HepG2 (cell line): Measurements from ENCODE around the gene HELT. TPM values are rescaled to one million over a fixed set of nuclear protein-coding genes. Genes with fewer than 3 reads are reported as not detected.
A peak's percentile ranks its signal among the peaks of the same experiment; 100 is the strongest.

Experiments used
- ATAC-seq: fragments of 200-7000 bp; cut with Tn5 transposase; 3 replicates; pipeline ENCODE4 v1.9.1; 2020; ENCODE audit warnings: mild to moderate bottlenecking, moderate library complexity
- BruUV-seq: library from RNA; stranded (reverse); fragments of 400-500 nt; replicated peaks from 2 replicates; lab custom pipeline; 2021; lab: Mats Ljungman, UMichigan
- CTCF ChIA-PET: fragments of 300-600 bp; formaldehyde crosslinking; extraction: SDS; loops from one replicate; lab custom pipeline; 2021; ENCODE audit warnings: low total read pairs, inconsistent platforms, low intra/inter-chr PET ratio; lab: Yijun Ruan, JAX
- POLR2A ChIA-PET: fragments of 350-600 bp; sonication (Branson Sonifier 250); formaldehyde crosslinking; loops from one replicate; lab custom pipeline; 2020; ENCODE audit warnings: antibody characterized with exemption, inconsistent platforms; lab: Yijun Ruan, JAX
- DNase-seq: peaks from one replicate; pipeline ENCODE4 v3.0.0-alpha.2; 2015; ENCODE audit warnings: low spot score
- FAIRE-seq: peaks from 3 replicates; lab custom pipeline; 2011; peaks lifted over from hg19 to GRCh38; lab: Jason Lieb, UNC
- H2AFZ ChIP-seq: one replicate; pipeline ENCODE4 v1.6.1; 2011; ENCODE audit warnings: low read length, inconsistent platforms
- H3K27ac ChIP-seq: fragments of 300-600 bp; 3 replicates; pipeline ENCODE4 v1.8.0; 2011; ENCODE audit warnings: mixed run types, mild to moderate bottlenecking, mixed read lengths, low read length, inconsistent platforms; ENCODE audit not compliant: insufficient read depth; ENCODE audit errors: extremely low read length
- H3K27me3 ChIP-seq, 2 experiments: fragments of 200-600 bp in 1 of 2; 2 replicates in 1 of 2; 3 replicates in 1 of 2; pipeline versions ENCODE4 v1.6.0 to v1.8.0; 2011; ENCODE audit warnings: low read length in 2 of 2, mild to moderate bottlenecking in 2 of 2, moderate library complexity in 2 of 2, inconsistent platforms in 1 of 2; ENCODE audit not compliant: insufficient read depth in 2 of 2, control insufficient read depth in 1 of 2
- H3K36me3 ChIP-seq, 2 experiments: fragments of 200-600 bp in 1 of 2; replicated peaks in 1 of 2; 2 replicates in 1 of 2; 3 replicates in 1 of 2; pipeline versions ENCODE4 v1.5.1 to v1.8.0; 2011; ENCODE audit warnings: low read length in 2 of 2, inconsistent platforms in 1 of 2; ENCODE audit not compliant: insufficient read depth in 2 of 2, control insufficient read depth in 1 of 2
- H3K4me1 ChIP-seq: 2 replicates; pipeline ENCODE4 v1.5.1; 2012; ENCODE audit warnings: low read length, inconsistent platforms; ENCODE audit not compliant: insufficient read depth
- H3K4me2 ChIP-seq: 2 replicates; pipeline ENCODE4 v1.6.0; 2011; ENCODE audit warnings: low read depth, low read length, inconsistent platforms
- H3K4me3 ChIP-seq, 3 experiments: fragments of 200-600 bp in 1 of 3; sonication (generic), shearing (Covaris generic) in 1 of 3; replicated peaks in 1 of 3; 2 replicates each; pipeline ENCODE4 v1.5.1; 2011 to 2016; ENCODE audit warnings: low read length in 3 of 3, inconsistent platforms in 2 of 3, low read depth in 2 of 3, mild to moderate bottlenecking in 2 of 3, control low read depth in 1 of 3, mixed read lengths in 1 of 3; ENCODE audit not compliant: insufficient read depth in 1 of 3
- H3K79me2 ChIP-seq: one replicate; pipeline ENCODE4 v1.6.1; 2011; ENCODE audit warnings: low read length, inconsistent platforms; ENCODE audit not compliant: insufficient read depth
- H3K9ac ChIP-seq: 2 replicates; pipeline ENCODE4 v1.6.0; 2011; ENCODE audit warnings: mild to moderate bottlenecking, low read depth, low read length, inconsistent platforms; ENCODE audit not compliant: insufficient read depth
- H3K9me3 ChIP-seq: 2 replicates; pipeline ENCODE4 v1.5.1; 2012; ENCODE audit warnings: mild to moderate bottlenecking, low read length
- H4K20me1 ChIP-seq: 2 replicates; pipeline ENCODE4 v1.6.0; 2011; ENCODE audit warnings: inconsistent platforms, mild to moderate bottlenecking, low read length, moderate library complexity; ENCODE audit not compliant: insufficient read depth
- FOSL2 ChIP-seq: sonication (generic); formaldehyde crosslinking; IDR thresholded peaks from 2 replicates; pipeline ENCODE4 v1.4.0; 2020; ENCODE audit warnings: missing genetic modification reagents
- HNRNPL ChIP-seq: fragments of 200-400 bp; formaldehyde crosslinking; IDR thresholded peaks from 2 replicates; pipeline ENCODE4 v1.6.1; 2017; ENCODE audit warnings: mild to moderate bottlenecking, low read depth, low read length
- SALL1 ChIP-seq: sonication (generic); formaldehyde crosslinking; IDR thresholded peaks from 2 replicates; pipeline ENCODE4 v1.8.0; 2022; ENCODE audit warnings: mild to moderate bottlenecking, missing genetic modification reagents
- STAG1 ChIP-seq: sonication (generic); formaldehyde crosslinking; IDR thresholded peaks from 2 replicates; pipeline ENCODE4 v1.4.0; 2020; ENCODE audit warnings: missing genetic modification reagents
- TCF7 ChIP-seq: sonication (generic); IDR thresholded peaks from 2 replicates; pipeline ENCODE4 v1.6.1; 2016; ENCODE audit warnings: antibody characterized with exemption, low read depth
- ZNF12 ChIP-seq: sonication (generic); formaldehyde crosslinking; IDR thresholded peaks from 2 replicates; pipeline ENCODE4 v1.5.0; 2020; ENCODE audit warnings: missing genetic modification reagents
- ZNF280B ChIP-seq: sonication (generic); formaldehyde crosslinking; IDR thresholded peaks from 2 replicates; pipeline ENCODE4 v1.5.0; 2020; ENCODE audit warnings: missing genetic modification reagents, mild to moderate bottlenecking, borderline replicate concordance
- ZNF367 ChIP-seq: sonication (generic); formaldehyde crosslinking; IDR thresholded peaks from 2 replicates; pipeline ENCODE4 v1.4.0; 2020; ENCODE audit warnings: missing genetic modification reagents, borderline replicate concordance
- ZNF501 ChIP-seq: sonication (generic); formaldehyde crosslinking; IDR thresholded peaks from 2 replicates; pipeline ENCODE4 v1.5.1; 2020; ENCODE audit warnings: mild to moderate bottlenecking, moderate library complexity, missing genetic modification reagents
- whole genome bisulfite sequencing: methylation state at CpG from one replicate; pipeline ENCODE4 v1.1.6; 2017; ENCODE audit warnings: low lambda C conversion rate; 5-methylcytosine and 5-hydroxymethylcytosine counted together
- in situ Hi-C: cut with HindIII; loops from 2 replicates; pipeline ENCODE4 v1.10.0; 2017; ENCODE audit warnings: low pct_unique_long_range_greater_than_20kb; ENCODE audit not compliant: extremely low pct_ligation_motif_present
- intact Hi-C: fragments of 100-400 bp; cut with micrococcal nuclease; formaldehyde crosslinking; loops from one replicate; pipeline ENCODE4 v1.10.0; 2022; ENCODE audit not compliant: unreplicated experiment
- polyA plus RNA-seq, 8 experiments: library from polyadenylated mRNA; depleted of rRNA in 3 of 8; stranded (reverse) in 7 of 8; unstranded in 1 of 8; fragments of >200 nt; fragmentation: Illumina TruSeq in 4 of 8; extraction: Trizol in 4 of 8; gene quantifications; 2 replicates each; pipeline versions ENCODE4 v1.2.1 to v1.2.3, GENCODE V29; 2011 to 2016; ENCODE audit warnings: low read depth in 4 of 8, missing spikeins in 1 of 8, mixed read lengths in 1 of 8; ENCODE audit not compliant: insufficient read depth in 1 of 8
- total RNA-seq, 5 experiments: library from RNA; depleted of rRNA; stranded (reverse); fragments of >200 nt; fragmentation: Illumina TruSeq; extraction: Trizol; gene quantifications; 2 replicates each; pipeline ENCODE4 v1.2.3, GENCODE V29; 2016; ENCODE audit warnings: low read depth in 1 of 5
- TF ChIP-seq, protein P1 (sequence below): sonication (generic); formaldehyde crosslinking; IDR thresholded peaks from 2 replicates; pipeline ENCODE4 v1.5.1; 2020; ENCODE audit warnings: mild to moderate bottlenecking, missing genetic modification reagents, moderate library complexity

Gene HELT
- total and polyA plus RNA-seq, 2 of the 13 experiments (the other 11 are each of a cell fraction or from before 2014, with no cell fraction given), result not detected

DNA sequence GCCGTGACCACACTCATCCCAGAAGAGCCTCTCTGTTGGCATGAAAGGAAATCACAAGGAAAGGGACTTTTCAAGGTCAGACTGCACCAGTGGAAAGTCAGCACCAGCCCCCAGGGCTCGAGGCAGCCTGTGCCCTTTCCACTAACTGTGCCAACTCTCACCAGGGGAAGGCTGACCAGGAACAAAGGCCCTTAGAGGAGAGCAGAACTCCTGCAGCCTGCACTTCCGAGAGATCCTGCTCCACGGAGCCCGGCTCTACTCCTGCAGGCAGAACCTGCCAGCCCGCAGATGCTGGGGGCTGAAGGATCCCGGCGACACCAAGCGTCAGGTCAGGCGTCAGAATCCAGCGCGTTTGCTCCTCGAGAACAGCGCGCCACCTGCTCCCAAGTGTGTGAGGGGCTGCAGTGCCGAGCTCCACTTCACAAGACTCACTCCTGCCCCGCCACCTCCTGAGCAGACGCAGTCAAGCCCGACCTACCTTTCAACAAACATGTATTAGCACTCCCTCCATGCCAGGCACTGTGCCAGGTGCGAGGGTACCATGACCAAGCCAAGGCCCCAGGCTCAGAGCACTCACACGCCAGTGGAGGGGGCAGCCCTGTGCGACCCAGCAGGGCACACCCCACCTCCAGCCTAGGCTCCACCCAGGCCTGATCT lies 13.6 kb upstream of the HELT start:
- Histone ChIP-seq H3K4me3 (peak overlapping the region in 1 of 3 experiments; percentile 57; a peak in 1 of 6 replicates), H3K4me1 (peaks cover 38% of the 10 kb centered on the region), H3K27ac (no peak overlapping the region), H3K9ac (no peak overlapping the region), H3K4me2 (peak overlapping the region; percentile 74), H2AFZ (no peak overlapping the region), H3K9me3 (no peaks in the 10 kb centered on the region), H4K20me1 (no peaks in the 10 kb centered on the region), H3K36me3 (no peaks in the 10 kb centered on the region), H3K27me3 (peaks cover 3 to 30% of the 10 kb centered on the region in 2 experiments; a peak in 4 of 5 replicates), H3K79me2 (no peaks in the 10 kb centered on the region)
- intact Hi-C loops (loop anchor here (1.0 kb wide), 1 partner anchor 258 kb away; no protein-coding TSS in a partner anchor), in situ Hi-C loops (no loop called here)
- FAIRE-seq (no peak), ATAC-seq (peak; percentile 71), DNase-seq (no peak)
- POLR2A ChIA-PET, result no interaction called here
- CTCF ChIA-PET, result interaction anchor here (1.1 to 1.2 kb wide), 2 partner anchors 130 to 259 kb away, joined by 3 read pairs; no protein-coding TSS in a partner anchor
- WGBS, result 60% methylated on average over 18 of the region's 22 CpGs
- BruUV-seq, result no TSS peak
- TF ChIP-seq SALL1 (CRISPR knock-in tag), result 0 out of 2 replicates have a peak, but pooled peaks have one; percentile 3
- 0 out of 2 replicates have a peak, but pooled peaks have one; percentile 45 for TF ChIP-seq HNRNPL
- no peak for TF ChIP-seq TCF7

DNA sequence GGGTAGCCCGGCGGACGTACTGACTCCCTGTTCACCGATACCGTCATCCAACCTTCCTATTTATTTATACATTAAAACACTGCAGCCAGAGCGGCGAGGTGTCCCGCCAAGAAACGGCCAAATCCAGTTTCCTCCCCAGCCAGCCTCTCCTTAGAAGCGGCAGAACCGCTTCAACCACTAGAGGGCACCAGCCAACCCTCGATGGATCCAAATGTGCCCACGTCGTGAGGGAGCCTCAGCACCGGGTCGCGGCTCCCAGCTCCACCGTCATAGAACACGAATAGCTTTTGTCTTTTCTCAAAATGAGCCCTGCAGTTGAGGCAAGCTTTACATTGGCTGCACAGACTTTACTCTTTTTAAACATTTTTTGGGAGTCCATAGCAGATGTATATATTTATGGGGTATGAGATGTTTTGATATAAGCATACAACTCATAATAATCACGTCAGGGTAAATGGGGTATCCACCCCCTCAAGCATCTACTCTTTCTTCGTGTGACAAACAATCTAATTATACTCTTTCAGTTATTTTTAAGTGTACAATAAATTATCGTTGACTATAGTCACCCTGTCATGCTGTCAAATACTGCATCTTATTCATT lies 13.0 kb upstream of the HELT start:
- POLR2A ChIA-PET, result no interaction called here
- 4% methylated on average over 19 of the region's 22 CpGs for WGBS
- no peaks in the 10 kb centered on the region for H3K36me3 ChIP-seq
- BruUV-seq, result no TSS peak
- ATAC-seq, result peak; percentile 81
- FAIRE-seq, result peak; percentile 51
- H3K4me2 ChIP-seq, result peak overlapping the region; percentile 74
- H3K27ac ChIP-seq, result no peak overlapping the region
- CTCF ChIA-PET, result interaction anchor here (1.1 to 1.2 kb wide), 2 partner anchors 129 to 259 kb away, joined by 3 read pairs; no protein-coding TSS in a partner anchor
- H2AFZ ChIP-seq, result no peak overlapping the region
- no peak overlapping the region for H3K9ac ChIP-seq
- in situ Hi-C loops (no loop called here), intact Hi-C loops (loop anchor here (1.0 kb wide), 1 partner anchor 259 kb away; no protein-coding TSS in a partner anchor)
- H4K20me1 ChIP-seq, result no peaks in the 10 kb centered on the region
- peak; percentile 52 for DNase-seq
- no peaks in the 10 kb centered on the region for H3K79me2 ChIP-seq
- H3K4me1 ChIP-seq, result peaks cover 38% of the 10 kb centered on the region
- peaks cover 3 to 37% of the 10 kb centered on the region in 2 experiments; a peak in 4 of 5 replicates for H3K27me3 ChIP-seq
- no peaks in the 10 kb centered on the region for H3K9me3 ChIP-seq
- peak overlapping the region in 1 of 3 experiments; percentile 57; a peak in 1 of 6 replicates for H3K4me3 ChIP-seq
- TF ChIP-seq ZNF12 (CRISPR knock-in tag), result no peak
- TF ChIP-seq ZNF280B, result no peak
- TF ChIP-seq, protein P1, sequence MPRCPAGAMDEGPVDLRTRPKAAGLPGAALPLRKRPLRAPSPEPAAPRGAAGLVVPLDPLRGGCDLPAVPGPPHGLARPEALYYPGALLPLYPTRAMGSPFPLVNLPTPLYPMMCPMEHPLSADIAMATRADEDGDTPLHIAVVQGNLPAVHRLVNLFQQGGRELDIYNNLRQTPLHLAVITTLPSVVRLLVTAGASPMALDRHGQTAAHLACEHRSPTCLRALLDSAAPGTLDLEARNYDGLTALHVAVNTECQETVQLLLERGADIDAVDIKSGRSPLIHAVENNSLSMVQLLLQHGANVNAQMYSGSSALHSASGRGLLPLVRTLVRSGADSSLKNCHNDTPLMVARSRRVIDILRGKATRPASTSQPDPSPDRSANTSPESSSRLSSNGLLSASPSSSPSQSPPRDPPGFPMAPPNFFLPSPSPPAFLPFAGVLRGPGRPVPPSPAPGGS (CRISPR knock-in tag), result no peak
- TF ChIP-seq ZNF501 (CRISPR knock-in tag), result peak; percentile 51; the same call in 1 of the 2 replicates
- no peak for TF ChIP-seq ZNF367 (CRISPR knock-in tag)
- 0 out of 2 replicates have a peak, but pooled peaks have one; percentile 11 for TF ChIP-seq FOSL2 (CRISPR knock-in tag)
- peak; percentile 30 for TF ChIP-seq SALL1 (CRISPR knock-in tag)
- peak; percentile 75 for TF ChIP-seq STAG1
